Upper lobe of right lung (tissue), 1 donor: ENCODE data around the gene BCAN. TPM values are rescaled to one million over a fixed set of nuclear protein-coding genes. Genes with fewer than 3 reads are reported as not detected.

Source experiments
- ATAC-seq: fragments of 200-7000 bp; cut with Tn5 transposase; one replicate; pipeline ENCODE4 v1.9.1; 2020; ENCODE audit warnings: mild to moderate bottlenecking, moderate library complexity
- DNase-seq: peaks from one replicate; pipeline ENCODE4 v3.0.0-alpha.2; 2020
- H3K27ac ChIP-seq: fragments of 200-600 bp; one replicate; pipeline ENCODE4 v1.8.0; 2022
- H3K27me3 ChIP-seq: fragments of 200-600 bp; one replicate; pipeline ENCODE4 v1.8.0; 2022; ENCODE audit warnings: mild to moderate bottlenecking
- H3K36me3 ChIP-seq: fragments of 200-600 bp; one replicate; pipeline ENCODE4 v1.8.0; 2022
- H3K4me1 ChIP-seq: fragments of 200-600 bp; one replicate; pipeline ENCODE4 v1.8.0; 2022
- H3K4me3 ChIP-seq: fragments of 200-600 bp; one replicate; pipeline ENCODE4 v1.8.0; 2022; ENCODE audit warnings: mild to moderate bottlenecking
- H3K9me3 ChIP-seq: fragments of 200-600 bp; one replicate; pipeline ENCODE4 v1.8.0; 2022
- CTCF ChIP-seq: fragments of 200-600 bp; IDR thresholded peaks from one replicate; pipeline ENCODE4 v1.8.0; 2022; ENCODE audit warnings: antibody characterized with exemption
- intact Hi-C: fragments of 100-400 bp; cut with DNase I; formaldehyde crosslinking; loops from one replicate; pipeline ENCODE4 v1.11.0; 2022
- total RNA-seq: library from RNA; stranded (reverse); fragmentation: NEBNext Ultra II Directional; extraction: Animal tissue kit (Norgen Biotek cat#: 25700); gene quantifications from one replicate; pipeline ENCODE4 v1.2.1, GENCODE V29; 2021
- donor health status: DM: no; HTN: yes; CAD: no; lungs with severe emphysema.

BCAN gene
- total RNA-seq, 1 donor from 2014 or later = not detected

GRCh38 chr1:156700736-156701531 lies 59.0 kb downstream of the BCAN start:
- Histone ChIP-seq H3K4me3 (no peak overlapping the region), H3K36me3 (no peaks in the 10 kb centered on the region), H3K27me3 (peaks cover 48% of the 10 kb centered on the region), H3K27ac (no peak overlapping the region), H3K4me1 (peaks cover 14% of the 10 kb centered on the region), H3K9me3 (no peaks in the 10 kb centered on the region)
- no peak for TF ChIP-seq CTCF
- intact Hi-C loops = no loop called here
- ATAC-seq (no peak), DNase-seq (no peak)

- Histone ChIP-seq H3K9me3 (no peaks in the 10 kb centered on the region), H3K4me1 (peaks cover 24% of the 10 kb centered on the region), H3K4me3 (no peak overlapping the region), H3K27ac (no peak overlapping the region), H3K27me3 (peaks cover 48% of the 10 kb centered on the region), H3K36me3 (no peaks in the 10 kb centered on the region)
- DNase-seq = no peak
- ATAC-seq = no peak
- TF ChIP-seq CTCF = no peak
- intact Hi-C loops = no loop called here
Measured at GRCh38 chr1:156703336-156703735, 61.4 kb downstream of the BCAN start.

GRCh38 chr1:156703741-156704140 lies 61.8 kb downstream of the BCAN start:
- Histone ChIP-seq H3K4me1 (peaks cover 24% of the 10 kb centered on the region), H3K9me3 (no peaks in the 10 kb centered on the region), H3K36me3 (no peaks in the 10 kb centered on the region), H3K27me3 (peaks cover 48% of the 10 kb centered on the region), H3K4me3 (no peak overlapping the region), H3K27ac (no peak overlapping the region)
- intact Hi-C loops = no loop called here
- DNase-seq = no peak
- TF ChIP-seq CTCF = no peak
- ATAC-seq = no peak

- Histone ChIP-seq H3K27ac (no peak overlapping the region), H3K9me3 (no peaks in the 10 kb centered on the region), H3K4me3 (no peak overlapping the region), H3K36me3 (no peaks in the 10 kb centered on the region), H3K4me1 (peaks cover 24% of the 10 kb centered on the region), H3K27me3 (peaks cover 48% of the 10 kb centered on the region)
- ATAC-seq (no peak), DNase-seq (no peak)
- TF ChIP-seq CTCF = no peak
- intact Hi-C loops = no loop called here
Measured at GRCh38 chr1:156704166-156704711, 62.3 kb downstream of the BCAN start.

- no peaks in the 10 kb centered on the region for H3K36me3 ChIP-seq
- ATAC-seq (peak; percentile 6), DNase-seq (no peak)
- intact Hi-C loops = no loop called here
- peaks cover 27% of the 10 kb centered on the region for H3K4me1 ChIP-seq
- H3K9me3 ChIP-seq = no peaks in the 10 kb centered on the region
- H3K27ac ChIP-seq = no peak overlapping the region
- H3K4me3 ChIP-seq = peak overlapping the region; percentile 48
- H3K27me3 ChIP-seq = peaks cover 48% of the 10 kb centered on the region
- no peak for TF ChIP-seq CTCF
Measured at GRCh38 chr1:156704930-156705320, 63.0 kb downstream of the BCAN start.
